Subcutaneous abdominal adipose tissue (tissue), 5 donors: ENCODE measurements around the gene CALR3.
"Not testable (repeated sequence)": the region's sequence is repeated elsewhere in the genome, so short reads cannot be mapped to it uniquely, and the experiment has no call there.

Experiments
- H3K27ac ChIP-seq: one replicate; pipeline ENCODE4 v1.7.0; 2013; ENCODE audit warnings: low read depth, mild to moderate bottlenecking, inconsistent platforms, low read length, moderate library complexity
- H3K27me3 ChIP-seq, 5 donors: one replicate each; pipeline ENCODE4 v1.7.0; 2013; ENCODE audit warnings: low read length in 5 of 5, inconsistent platforms in 1 of 5; ENCODE audit not compliant: control insufficient read depth in 5 of 5, insufficient read depth in 4 of 5
- H3K36me3 ChIP-seq, 5 donors: one replicate each; pipeline ENCODE4 v1.7.0; 2013; ENCODE audit warnings: low read length in 5 of 5; ENCODE audit not compliant: control insufficient read depth in 5 of 5, insufficient read depth in 5 of 5
- H3K4me1 ChIP-seq, 5 donors: one replicate each; pipeline ENCODE4 v1.7.0; 2013; ENCODE audit warnings: low read length in 5 of 5, mild to moderate bottlenecking in 3 of 5, moderate library complexity in 1 of 5; ENCODE audit not compliant: control insufficient read depth in 5 of 5, insufficient read depth in 5 of 5
- H3K4me3 ChIP-seq, 5 donors: one replicate each; pipeline ENCODE4 v1.7.0; 2013; ENCODE audit warnings: low read length in 5 of 5, low read depth in 1 of 5
- H3K9ac ChIP-seq, 5 donors: one replicate each; pipeline ENCODE4 v1.7.0; 2013; ENCODE audit warnings: low read length in 5 of 5, mild to moderate bottlenecking in 4 of 5, moderate library complexity in 3 of 5
- H3K9me3 ChIP-seq, 5 donors: one replicate each; pipeline ENCODE4 v1.7.0; 2013; ENCODE audit warnings: low read length in 5 of 5; ENCODE audit not compliant: control insufficient read depth in 5 of 5
- donor health status: healthy.
- donor health status: healthy.
- donor health status: healthy.
- donor health status: healthy.
- donor health status: healthy.

The CALR3 gene

GRCh38 chr19:16516923-16517610 lies 21.1 kb upstream of the CALR3 start:
- Histone ChIP-seq H3K9me3 (no peaks in the 10 kb centered on the region), H3K27me3 (no peaks in the 10 kb centered on the region), H3K36me3 (peaks cover 2 to 75% (median 66%) of the 10 kb centered on the region in 5 donors), H3K4me1 (no peaks in the 10 kb centered on the region), H3K9ac (no peak overlapping the region), H3K27ac (no peak overlapping the region), H3K4me3 (no peak overlapping the region)

- no peak overlapping the region for H3K27ac ChIP-seq
- H3K4me1 ChIP-seq = no peaks in the 10 kb centered on the region
- no peak overlapping the region for H3K9ac ChIP-seq
- peaks cover 2 to 70% (median 60%) of the 10 kb centered on the region in 5 donors for H3K36me3 ChIP-seq
- no peaks in the 10 kb centered on the region for H3K27me3 ChIP-seq
- H3K9me3 ChIP-seq = no peaks in the 10 kb centered on the region
- H3K4me3 ChIP-seq = no peak overlapping the region
Measured at GRCh38 chr19:16516381-16516780, 20.4 kb upstream of the CALR3 start.

GRCh38 chr19:16514383-16515019 lies 18.5 kb upstream of the CALR3 start:
- no peaks in the 10 kb centered on the region for H3K9me3 ChIP-seq
- H3K36me3 ChIP-seq = peaks cover 2 to 60% (median 47%) of the 10 kb centered on the region in 5 donors
- no peak overlapping the region for H3K4me3 ChIP-seq

GRCh38 chr19:16512611-16513010 lies 16.6 kb upstream of the CALR3 start:
- H3K9ac ChIP-seq = not testable (repeated sequence)
- H3K36me3 ChIP-seq = peaks cover 0 to 43% (median 28%) of the 10 kb centered on the region in 5 donors

More at GRCh38 chr19:16514383-16515019, 18.5 kb upstream of the CALR3 start:
- Histone ChIP-seq H3K27ac (no peak overlapping the region), H3K27me3 (no peaks in the 10 kb centered on the region), H3K4me1 (peaks cover 0 to 8% (median 4%) of the 10 kb centered on the region in 5 donors), H3K9ac (no peak overlapping the region)

GRCh38 chr19:16509141-16510061 lies 13.4 kb upstream of the CALR3 start:
- no peak overlapping the region for H3K4me3 ChIP-seq
- H3K9me3 ChIP-seq = no peaks in the 10 kb centered on the region
- H3K36me3 ChIP-seq = peaks cover 0 to 31% (median 17%) of the 10 kb centered on the region in 5 donors
- H3K4me1 ChIP-seq = peaks cover 0 to 11% (median 8%) of the 10 kb centered on the region in 5 donors
- H3K27me3 ChIP-seq = no peaks in the 10 kb centered on the region
- H3K9ac ChIP-seq = peak overlapping the region in 2 of 5 donors; percentile 19 to 24
- no peak overlapping the region for H3K27ac ChIP-seq

More at GRCh38 chr19:16512611-16513010, 16.6 kb upstream of the CALR3 start:
- H3K27me3 ChIP-seq, H3K4me3 ChIP-seq, H3K27ac ChIP-seq, H3K9me3 ChIP-seq: not testable (repeated sequence)
- peaks cover 0 to 11% (median 8%) of the 10 kb centered on the region in 5 donors for H3K4me1 ChIP-seq

- no peak overlapping the region for H3K9ac ChIP-seq
- H3K4me1 ChIP-seq = peaks cover 0 to 11% (median 8%) of the 10 kb centered on the region in 5 donors
- H3K27me3 ChIP-seq = no peaks in the 10 kb centered on the region
- no peak overlapping the region for H3K4me3 ChIP-seq
- H3K9me3 ChIP-seq = no peaks in the 10 kb centered on the region
- H3K36me3 ChIP-seq = peaks cover 0 to 34% (median 16%) of the 10 kb centered on the region in 5 donors
- no peak overlapping the region for H3K27ac ChIP-seq
Measured at GRCh38 chr19:16508546-16508945, 12.6 kb upstream of the CALR3 start.

GRCh38 chr19:16506961-16507360 lies 11.0 kb upstream of the CALR3 start:
- Histone ChIP-seq H3K36me3 (peaks cover 0 to 31% (median 18%) of the 10 kb centered on the region in 5 donors), H3K27ac (no peak overlapping the region)

GRCh38 chr19:16506161-16506560 lies 10.2 kb upstream of the CALR3 start:
- H3K27me3 ChIP-seq, H3K4me3 ChIP-seq, H3K27ac ChIP-seq, H3K9me3 ChIP-seq, H3K9ac ChIP-seq: not testable (repeated sequence)
- Histone ChIP-seq H3K4me1 (peaks cover 0 to 11% (median 8%) of the 10 kb centered on the region in 5 donors), H3K36me3 (peaks cover 2 to 35% (median 18%) of the 10 kb centered on the region in 5 donors)

More at GRCh38 chr19:16506961-16507360, 11.0 kb upstream of the CALR3 start:
- H3K27me3 ChIP-seq = no peaks in the 10 kb centered on the region
- H3K4me3 ChIP-seq = no peak overlapping the region
- H3K9me3 ChIP-seq = no peaks in the 10 kb centered on the region
- no peak overlapping the region for H3K9ac ChIP-seq
- peaks cover 0 to 11% (median 8%) of the 10 kb centered on the region in 5 donors for H3K4me1 ChIP-seq

- Histone ChIP-seq H3K9ac (no peak overlapping the region), H3K4me3 (no peak overlapping the region), H3K27ac (no peak overlapping the region), H3K36me3 (peaks cover 2 to 31% (median 12%) of the 10 kb centered on the region in 5 donors), H3K4me1 (peaks cover 0 to 2% (median 2%) of the 10 kb centered on the region in 5 donors), H3K27me3 (no peaks in the 10 kb centered on the region), H3K9me3 (no peaks in the 10 kb centered on the region)
Measured at GRCh38 chr19:16504271-16504670, 8.3 kb upstream of the CALR3 start.
